ENCODE results near the gene MRPL37.

MRPL37 gene

DNA sequence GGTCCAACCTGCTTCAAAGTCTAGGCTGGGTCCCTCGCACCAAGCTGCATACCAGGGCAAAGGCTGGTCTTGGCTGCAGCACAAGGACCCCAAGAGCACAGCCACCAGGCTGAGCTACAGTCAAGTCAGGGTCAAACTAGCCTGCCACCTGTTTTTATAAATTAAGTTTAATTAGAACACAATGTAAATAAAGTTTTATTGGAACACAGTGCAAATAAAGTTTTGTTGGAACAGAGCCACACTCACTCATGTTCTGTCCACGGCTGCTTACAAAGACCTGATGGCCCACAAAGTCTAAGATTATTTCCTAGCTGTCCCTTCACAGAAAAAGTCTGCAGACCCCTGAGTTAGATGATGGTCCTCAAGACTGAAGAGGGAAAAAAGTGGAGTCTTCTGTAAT is 66.2 kb downstream of the MRPL37 start:
- no peak for DNase-seq

- DNase-seq: no peak
Measured at GRCh38 chr1:54266908-54267307, 66.9 kb downstream of the MRPL37 start.

All from hippocampal formation (tissue), 2 donors.